ENCODE results near the gene ERAP2. TPM values are rescaled to one million over a fixed set of nuclear protein-coding genes. Genes with fewer than 3 reads are reported as not detected.

ERAP2 gene
- total RNA-seq, 1 experiment from 2014 or later: 15.5 TPM

DNA sequence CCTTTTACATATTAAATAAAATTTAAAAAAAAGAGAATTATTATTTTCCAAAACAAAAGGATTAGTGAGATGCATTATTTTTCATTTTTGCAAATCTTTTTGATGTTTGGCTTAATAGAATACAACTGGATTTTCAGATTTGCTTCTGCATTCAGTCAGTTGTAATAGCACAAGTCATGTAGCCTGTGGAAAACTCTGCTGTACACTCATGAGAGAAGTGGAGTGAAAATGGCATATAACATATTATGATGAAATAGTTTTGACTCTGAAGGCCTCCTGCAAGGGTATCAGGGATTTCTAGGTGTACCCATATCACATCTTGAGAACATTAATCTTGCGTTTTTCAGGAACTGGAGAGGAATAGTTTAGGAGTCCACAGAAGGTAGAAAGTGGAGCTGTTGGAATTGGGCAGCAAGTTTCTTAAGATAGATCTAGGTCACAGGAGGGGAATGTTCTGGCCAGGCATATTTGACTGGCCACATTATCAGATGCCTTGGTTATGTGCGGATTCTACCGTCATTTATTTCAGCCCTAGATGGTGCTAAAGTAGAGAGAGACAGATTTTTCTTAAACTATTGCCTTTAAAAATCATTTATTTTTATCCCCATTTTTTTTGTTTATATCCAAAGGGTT, 75.9 kb downstream of the ERAP2 start:
- TF ChIP-seq, protein P1, sequence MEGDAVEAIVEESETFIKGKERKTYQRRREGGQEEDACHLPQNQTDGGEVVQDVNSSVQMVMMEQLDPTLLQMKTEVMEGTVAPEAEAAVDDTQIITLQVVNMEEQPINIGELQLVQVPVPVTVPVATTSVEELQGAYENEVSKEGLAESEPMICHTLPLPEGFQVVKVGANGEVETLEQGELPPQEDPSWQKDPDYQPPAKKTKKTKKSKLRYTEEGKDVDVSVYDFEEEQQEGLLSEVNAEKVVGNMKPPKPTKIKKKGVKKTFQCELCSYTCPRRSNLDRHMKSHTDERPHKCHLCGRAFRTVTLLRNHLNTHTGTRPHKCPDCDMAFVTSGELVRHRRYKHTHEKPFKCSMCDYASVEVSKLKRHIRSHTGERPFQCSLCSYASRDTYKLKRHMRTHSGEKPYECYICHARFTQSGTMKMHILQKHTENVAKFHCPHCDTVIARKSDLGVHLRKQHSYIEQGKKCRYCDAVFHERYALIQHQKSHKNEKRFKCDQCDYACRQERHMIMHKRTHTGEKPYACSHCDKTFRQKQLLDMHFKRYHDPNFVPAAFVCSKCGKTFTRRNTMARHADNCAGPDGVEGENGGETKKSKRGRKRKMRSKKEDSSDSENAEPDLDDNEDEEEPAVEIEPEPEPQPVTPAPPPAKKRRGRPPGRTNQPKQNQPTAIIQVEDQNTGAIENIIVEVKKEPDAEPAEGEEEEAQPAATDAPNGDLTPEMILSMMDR (IDR thresholded peaks at IDR 0.05): no peak
- TF ChIP-seq POLR2AphosphoS5 (IDR thresholded peaks at IDR 0.05; ENCODE audit: low read depth, low read length): no peak
- TF ChIP-seq SIN3A (IDR thresholded peaks at IDR 0.05; ENCODE audit: borderline replicate concordance, insufficient read depth, low read depth, low read length): no peak
- TF ChIP-seq TCF7L2 (IDR thresholded peaks at IDR 0.05; ENCODE audit: low read depth, low read length): no peak
- TF ChIP-seq, protein P2, sequence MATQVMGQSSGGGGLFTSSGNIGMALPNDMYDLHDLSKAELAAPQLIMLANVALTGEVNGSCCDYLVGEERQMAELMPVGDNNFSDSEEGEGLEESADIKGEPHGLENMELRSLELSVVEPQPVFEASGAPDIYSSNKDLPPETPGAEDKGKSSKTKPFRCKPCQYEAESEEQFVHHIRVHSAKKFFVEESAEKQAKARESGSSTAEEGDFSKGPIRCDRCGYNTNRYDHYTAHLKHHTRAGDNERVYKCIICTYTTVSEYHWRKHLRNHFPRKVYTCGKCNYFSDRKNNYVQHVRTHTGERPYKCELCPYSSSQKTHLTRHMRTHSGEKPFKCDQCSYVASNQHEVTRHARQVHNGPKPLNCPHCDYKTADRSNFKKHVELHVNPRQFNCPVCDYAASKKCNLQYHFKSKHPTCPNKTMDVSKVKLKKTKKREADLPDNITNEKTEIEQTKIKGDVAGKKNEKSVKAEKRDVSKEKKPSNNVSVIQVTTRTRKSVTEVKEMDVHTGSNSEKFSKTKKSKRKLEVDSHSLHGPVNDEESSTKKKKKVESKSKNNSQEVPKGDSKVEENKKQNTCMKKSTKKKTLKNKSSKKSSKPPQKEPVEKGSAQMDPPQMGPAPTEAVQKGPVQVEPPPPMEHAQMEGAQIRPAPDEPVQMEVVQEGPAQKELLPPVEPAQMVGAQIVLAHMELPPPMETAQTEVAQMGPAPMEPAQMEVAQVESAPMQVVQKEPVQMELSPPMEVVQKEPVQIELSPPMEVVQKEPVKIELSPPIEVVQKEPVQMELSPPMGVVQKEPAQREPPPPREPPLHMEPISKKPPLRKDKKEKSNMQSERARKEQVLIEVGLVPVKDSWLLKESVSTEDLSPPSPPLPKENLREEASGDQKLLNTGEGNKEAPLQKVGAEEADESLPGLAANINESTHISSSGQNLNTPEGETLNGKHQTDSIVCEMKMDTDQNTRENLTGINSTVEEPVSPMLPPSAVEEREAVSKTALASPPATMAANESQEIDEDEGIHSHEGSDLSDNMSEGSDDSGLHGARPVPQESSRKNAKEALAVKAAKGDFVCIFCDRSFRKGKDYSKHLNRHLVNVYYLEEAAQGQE (IDR thresholded peaks at IDR 0.05; ENCODE audit: insufficient read depth in 1 of 2, low read depth in 2 of 2, low read length in 1 of 2): no peak
- peaks cover 3% of the 10 kb centered on the region; the same call in 1 of the 2 replicates for H3K4me1 ChIP-seq (ENCODE audit: control insufficient read depth, insufficient read depth, low read length)
- DNase-seq (ENCODE audit: low read depth, low spot score): no peak
- no peak for ATAC-seq
- in situ Hi-C loops (cut with HindIII; ENCODE audit: low pct_unique_long_range_greater_than_20kb, low sequenced_read_pairs) (no loop called here), intact Hi-C loops (cut with micrococcal nuclease; ENCODE audit: unreplicated experiment) (no loop called here)
- H3K27me3 ChIP-seq (ENCODE audit: control insufficient read depth, insufficient read depth, low read length): no peaks in the 10 kb centered on the region
- BruUV-seq (replicated peaks): no TSS peak
- no peaks in the 10 kb centered on the region for H3K36me3 ChIP-seq (ENCODE audit: control insufficient read depth, insufficient read depth, low read length)
- no peak overlapping the region for H3K4me3 ChIP-seq (ENCODE audit: low read depth in 2 of 2, low read length in 2 of 2)
- ChIA-PET CTCF (interaction anchor here (0.9 kb wide), 1 partner anchor 12 kb away, joined by 3 read pairs; no protein-coding TSS in a partner anchor), POLR2A (no interaction called here)
- no peak overlapping the region for H3K27ac ChIP-seq (ENCODE audit: low read length)
- H3K9me3 ChIP-seq (ENCODE audit: control insufficient read depth, insufficient read depth, low read depth, low read length): no peaks in the 10 kb centered on the region

DNA sequence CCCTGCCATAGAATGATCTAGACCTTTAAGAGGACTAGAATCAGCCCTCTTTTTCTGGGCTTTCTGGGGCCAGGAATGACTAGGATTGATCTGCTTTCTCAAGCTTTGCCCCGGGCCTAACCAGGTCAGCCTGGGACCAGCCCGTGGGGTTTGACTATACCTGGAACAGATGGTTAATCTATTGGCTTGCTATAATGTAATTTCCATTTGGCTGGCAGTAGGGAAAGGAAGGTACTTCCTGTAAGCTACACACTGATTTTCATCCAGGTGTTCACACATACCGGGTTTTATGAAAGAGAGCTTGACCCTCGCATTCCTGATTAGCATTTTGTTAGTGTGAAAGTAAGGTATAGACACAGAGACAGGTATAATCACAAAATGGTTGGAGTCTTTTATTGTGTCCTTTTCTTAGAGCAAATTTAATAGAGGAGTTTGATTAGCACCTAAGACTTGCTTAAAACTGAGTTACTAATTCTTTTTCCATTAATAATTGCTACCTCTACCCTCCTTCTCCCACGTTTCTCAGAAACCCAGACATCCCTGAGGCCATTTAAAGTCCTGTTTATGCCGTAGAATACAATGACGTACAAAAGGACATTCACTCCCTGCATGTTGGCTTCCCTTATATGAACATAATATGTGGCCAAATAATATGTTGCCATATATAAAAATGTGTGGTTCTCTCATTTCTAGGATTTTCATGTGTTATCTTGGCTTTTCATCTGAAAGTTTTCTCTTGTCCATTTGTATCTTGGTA, 76.9 kb downstream of the ERAP2 start:
- no peak overlapping the region for H3K27ac ChIP-seq (ENCODE audit: low read length)
- no peak for ATAC-seq
- CTCF ChIA-PET: interaction anchor here (0.9 kb wide), 1 partner anchor 13 kb away, joined by 3 read pairs; no protein-coding TSS in a partner anchor

More for the DNA sequence above, 76.9 kb downstream of the ERAP2 start:
- Histone ChIP-seq H3K27me3 (ENCODE audit: control insufficient read depth, insufficient read depth, low read length) (no peaks in the 10 kb centered on the region), H3K9me3 (ENCODE audit: control insufficient read depth, insufficient read depth, low read depth, low read length) (no peaks in the 10 kb centered on the region), H3K4me3 (ENCODE audit: low read depth in 2 of 2, low read length in 2 of 2) (no peak overlapping the region), H3K36me3 (ENCODE audit: control insufficient read depth, insufficient read depth, low read length) (no peaks in the 10 kb centered on the region), H3K4me1 (ENCODE audit: control insufficient read depth, insufficient read depth, low read length) (peaks cover 3% of the 10 kb centered on the region; the same call in 1 of the 2 replicates)
- POLR2A ChIA-PET: no interaction called here
- BruUV-seq (replicated peaks): no TSS peak
- DNase-seq (ENCODE audit: low read depth, low spot score): no peak
- in situ Hi-C loops (cut with HindIII; ENCODE audit: low pct_unique_long_range_greater_than_20kb, low sequenced_read_pairs) (no loop called here), intact Hi-C loops (cut with micrococcal nuclease; ENCODE audit: unreplicated experiment) (no loop called here)
- TF ChIP-seq TCF7L2 (IDR thresholded peaks at IDR 0.05; ENCODE audit: low read depth, low read length): no peak
- TF ChIP-seq, protein P1 (IDR thresholded peaks at IDR 0.05): no peak
- no peak for TF ChIP-seq POLR2AphosphoS5 (IDR thresholded peaks at IDR 0.05; ENCODE audit: low read depth, low read length)
- TF ChIP-seq, protein P2 (IDR thresholded peaks at IDR 0.05; ENCODE audit: insufficient read depth in 1 of 2, low read depth in 2 of 2, low read length in 1 of 2): no peak
- TF ChIP-seq SIN3A (IDR thresholded peaks at IDR 0.05; ENCODE audit: borderline replicate concordance, insufficient read depth, low read depth, low read length): no peak
